Right atrium auricular region (tissue), 2 donors: ENCODE data around the gene UBE2D4. TPM values are rescaled to one million over a fixed set of nuclear protein-coding genes. Genes with fewer than 3 reads are reported as not detected.

Source experiments
- DNase-seq: peaks from one replicate; pipeline ENCODE4 v3.0.0-alpha.2; 2019; ENCODE audit warnings: low spot score
- H3K27ac ChIP-seq, 2 donors: fragments of 200-600 bp; sonication (generic); 1 replicate in 1 of 2; 2 replicates in 1 of 2; pipeline ENCODE4 v1.5.1; 2016 to 2019
- H3K27me3 ChIP-seq, 2 donors: fragments of 200-600 bp; sonication (generic); one replicate each; pipeline versions ENCODE4 v1.5.1 to v1.6.0; 2017 to 2019
- H3K36me3 ChIP-seq: fragments of 200-600 bp; sonication (generic); one replicate; pipeline ENCODE4 v1.5.1; 2016
- H3K4me1 ChIP-seq, 2 donors: fragments of 200-600 bp; sonication (generic); one replicate each; pipeline versions ENCODE4 v1.5.1 to v1.6.0; 2017 to 2019
- H3K4me3 ChIP-seq, 2 donors: fragments of 200-600 bp; sonication (generic); 1 replicate in 1 of 2; 2 replicates in 1 of 2; pipeline ENCODE4 v1.5.1; 2017 to 2019; ENCODE audit warnings: mild to moderate bottlenecking in 1 of 2, moderate library complexity in 1 of 2
- H3K9me3 ChIP-seq, 2 donors: fragments of 200-600 bp; sonication (generic); one replicate each; pipeline ENCODE4 v1.5.1; 2019
- CTCF ChIP-seq, 2 donors: fragments of 200-600 bp; sonication (generic); IDR thresholded peaks; one replicate each; pipeline ENCODE4 v1.5.1; 2019; ENCODE audit warnings: antibody characterized with exemption in 2 of 2
- total RNA-seq, 2 donors: library from RNA; depleted of rRNA; stranded (reverse); fragments of >200 nt; gene quantifications; one replicate each; pipeline ENCODE4 v1.1.0, GENCODE V29; 2016

Gene UBE2D4
- total RNA-seq, 2 donors from 2014 or later, result 47.4 to 50.5 TPM

GRCh38 chr7:43905209-43905946 is 20.9 kb upstream of the UBE2D4 start:
- peak overlapping the region; percentile 88 to 89 for H3K27ac ChIP-seq
- no peaks in the 10 kb centered on the region for H3K36me3 ChIP-seq
- H3K4me3 ChIP-seq, result peak overlapping the region; percentile 78 to 80
- H3K4me1 ChIP-seq, result peaks cover 0 to 41% of the 10 kb centered on the region in 2 donors
- DNase-seq, result no peak
- TF ChIP-seq CTCF (IDR thresholded peaks at IDR 0.05), result no peak
- no peaks in the 10 kb centered on the region for H3K9me3 ChIP-seq
- H3K27me3 ChIP-seq, result no peaks in the 10 kb centered on the region

- H3K4me1 ChIP-seq, result peaks cover 0 to 36% of the 10 kb centered on the region in 2 donors
- no peak for DNase-seq
- peak overlapping the region; percentile 88 to 89 for H3K27ac ChIP-seq
- no peaks in the 10 kb centered on the region for H3K27me3 ChIP-seq
- H3K9me3 ChIP-seq, result no peaks in the 10 kb centered on the region
- no peak for TF ChIP-seq CTCF (IDR thresholded peaks at IDR 0.05)
- H3K36me3 ChIP-seq, result no peaks in the 10 kb centered on the region
- H3K4me3 ChIP-seq, result peak overlapping the region; percentile 78 to 80
Observed at GRCh38 chr7:43905956-43906330, 20.3 kb upstream of the UBE2D4 start.

- H3K4me1 ChIP-seq, result peaks cover 0 to 31% of the 10 kb centered on the region in 2 donors
Observed at GRCh38 chr7:43906331-43907010, 19.8 kb upstream of the UBE2D4 start, which contains the start of gene URGCP. Gene URGCP, minus strand, starts transcription at chr7:43906596. Its CDS starts 21 bp downstream, at chr7:43906575.

GRCh38 chr7:43914795-43915194 is 11.4 kb upstream of the UBE2D4 start:
- no peak for TF ChIP-seq CTCF (IDR thresholded peaks at IDR 0.05)
- Histone ChIP-seq H3K36me3 (no peaks in the 10 kb centered on the region), H3K4me1 (no peaks in the 10 kb centered on the region), H3K4me3 (no peak overlapping the region), H3K27me3 (no peaks in the 10 kb centered on the region), H3K9me3 (no peaks in the 10 kb centered on the region), H3K27ac (no peak overlapping the region)
- no peak for DNase-seq

More at GRCh38 chr7:43906331-43907010, 19.8 kb upstream of the UBE2D4 start, which contains the start of gene URGCP:
- Histone ChIP-seq H3K4me3 (peak within 1 kb of the TSS; percentile 78 to 80), H3K9me3 (no peaks in the 10 kb centered on the region), H3K27ac (peak within 1 kb of the TSS; percentile 88 to 89), H3K27me3 (no peaks in the 10 kb centered on the region), H3K36me3 (no peaks in the 10 kb centered on the region)
- DNase-seq, result no peak
- no peak for TF ChIP-seq CTCF (IDR thresholded peaks at IDR 0.05)

- no peak for DNase-seq
- Histone ChIP-seq H3K9me3 (no peaks in the 10 kb centered on the region), H3K4me1 (no peaks in the 10 kb centered on the region), H3K36me3 (no peaks in the 10 kb centered on the region), H3K4me3 (no peak overlapping the region), H3K27me3 (no peaks in the 10 kb centered on the region), H3K27ac (no peak overlapping the region)
- no peak for TF ChIP-seq CTCF (IDR thresholded peaks at IDR 0.05)
Observed at GRCh38 chr7:43915907-43916306, 10.3 kb upstream of the UBE2D4 start.
